Liver (tissue), 3 donors: ENCODE data around the gene CTSC.

ENCODE experiments used
- ATF3 ChIP-seq: IDR thresholded peaks from 2 replicates; pipeline ENCODE4 v1.6.1; 2016; ENCODE audit warnings: antibody characterized with exemption
- CTCF ChIP-seq: fragments of 150-350 bp; IDR thresholded peaks from 2 replicates; pipeline ENCODE4 v1.5.1; 2017; ENCODE audit warnings: improper control_type of control experiment, low read depth, low read length; ENCODE audit not compliant: missing input control
- EGR1 ChIP-seq, 2 donors: IDR thresholded peaks; 2 replicates each; pipeline ENCODE4 v1.6.1; 2016 to 2018; ENCODE audit warnings: antibody characterized with exemption in 2 of 2, low read depth in 2 of 2
- GABPA ChIP-seq, 2 donors: IDR thresholded peaks in 1 of 2; conservative IDR thresholded peaks in 1 of 2; 2 replicates each; pipeline ENCODE4 v1.6.1; 2016; ENCODE audit warnings: antibody characterized with exemption in 2 of 2, mild to moderate bottlenecking in 1 of 2, moderate library complexity in 1 of 2
- JUND ChIP-seq, 2 donors: IDR thresholded peaks; 2 replicates each; pipeline ENCODE4 v1.6.1; 2016; ENCODE audit warnings: antibody characterized with exemption in 2 of 2
- NR2F2 ChIP-seq: IDR thresholded peaks from 2 replicates; pipeline ENCODE4 v1.6.1; 2016; ENCODE audit warnings: antibody characterized with exemption
- RAD21 ChIP-seq, 2 donors: IDR thresholded peaks; 2 replicates each; pipeline ENCODE4 v1.6.1; 2016; ENCODE audit warnings: antibody characterized with exemption in 2 of 2, mild to moderate bottlenecking in 2 of 2
- RXRA ChIP-seq, 2 donors: IDR thresholded peaks; 2 replicates each; pipeline ENCODE4 v1.6.1; 2017 to 2018; ENCODE audit warnings: antibody characterized with exemption in 2 of 2, mild to moderate bottlenecking in 1 of 2
- SP1 ChIP-seq: IDR thresholded peaks from 2 replicates; pipeline ENCODE4 v1.6.1; 2018; ENCODE audit warnings: antibody characterized with exemption, mild to moderate bottlenecking
- TAF1 ChIP-seq: conservative IDR thresholded peaks from 2 replicates; pipeline ENCODE4 v1.6.1; 2016; ENCODE audit warnings: antibody characterized with exemption, mild to moderate bottlenecking
- YY1 ChIP-seq: IDR thresholded peaks from 2 replicates; pipeline ENCODE4 v1.6.1; 2016; ENCODE audit warnings: antibody characterized with exemption, mild to moderate bottlenecking
- TF ChIP-seq, protein P1 (sequence below): IDR thresholded peaks from 2 replicates; pipeline ENCODE4 v1.6.1; 2016; ENCODE audit warnings: antibody characterized with exemption
- TF ChIP-seq, protein P2 (sequence below): IDR thresholded peaks from 2 replicates; pipeline ENCODE4 v1.6.1; 2016; ENCODE audit warnings: antibody characterized with exemption, mild to moderate bottlenecking
- donor health status: healthy.
- donor health status: healthy.

- TF ChIP-seq, protein P1, sequence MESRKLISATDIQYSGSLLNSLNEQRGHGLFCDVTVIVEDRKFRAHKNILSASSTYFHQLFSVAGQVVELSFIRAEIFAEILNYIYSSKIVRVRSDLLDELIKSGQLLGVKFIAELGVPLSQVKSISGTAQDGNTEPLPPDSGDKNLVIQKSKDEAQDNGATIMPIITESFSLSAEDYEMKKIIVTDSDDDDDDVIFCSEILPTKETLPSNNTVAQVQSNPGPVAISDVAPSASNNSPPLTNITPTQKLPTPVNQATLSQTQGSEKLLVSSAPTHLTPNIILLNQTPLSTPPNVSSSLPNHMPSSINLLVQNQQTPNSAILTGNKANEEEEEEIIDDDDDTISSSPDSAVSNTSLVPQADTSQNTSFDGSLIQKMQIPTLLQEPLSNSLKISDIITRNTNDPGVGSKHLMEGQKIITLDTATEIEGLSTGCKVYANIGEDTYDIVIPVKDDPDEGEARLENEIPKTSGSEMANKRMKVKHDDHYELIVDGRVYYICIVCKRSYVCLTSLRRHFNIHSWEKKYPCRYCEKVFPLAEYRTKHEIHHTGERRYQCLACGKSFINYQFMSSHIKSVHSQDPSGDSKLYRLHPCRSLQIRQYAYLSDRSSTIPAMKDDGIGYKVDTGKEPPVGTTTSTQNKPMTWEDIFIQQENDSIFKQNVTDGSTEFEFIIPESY: no peak
- TF ChIP-seq RAD21 (IDR thresholded peaks at IDR 0.05) (no peak), CTCF (no peak), EGR1 (IDR thresholded peaks at IDR 0.05; ENCODE audit: low read depth in 2 of 2) (no peak), YY1 (no peak), TAF1 (no peak), ATF3 (no peak), SP1 (no peak), GABPA (IDR thresholded peaks at IDR 0.05 in 1 of 2, conservative IDR thresholded peaks at IDR 0.05 in 1 of 2) (no peak), RXRA (IDR thresholded peaks at IDR 0.05) (no peak), JUND (IDR thresholded peaks at IDR 0.05) (no peak), NR2F2 (no peak)
- TF ChIP-seq, protein P2, sequence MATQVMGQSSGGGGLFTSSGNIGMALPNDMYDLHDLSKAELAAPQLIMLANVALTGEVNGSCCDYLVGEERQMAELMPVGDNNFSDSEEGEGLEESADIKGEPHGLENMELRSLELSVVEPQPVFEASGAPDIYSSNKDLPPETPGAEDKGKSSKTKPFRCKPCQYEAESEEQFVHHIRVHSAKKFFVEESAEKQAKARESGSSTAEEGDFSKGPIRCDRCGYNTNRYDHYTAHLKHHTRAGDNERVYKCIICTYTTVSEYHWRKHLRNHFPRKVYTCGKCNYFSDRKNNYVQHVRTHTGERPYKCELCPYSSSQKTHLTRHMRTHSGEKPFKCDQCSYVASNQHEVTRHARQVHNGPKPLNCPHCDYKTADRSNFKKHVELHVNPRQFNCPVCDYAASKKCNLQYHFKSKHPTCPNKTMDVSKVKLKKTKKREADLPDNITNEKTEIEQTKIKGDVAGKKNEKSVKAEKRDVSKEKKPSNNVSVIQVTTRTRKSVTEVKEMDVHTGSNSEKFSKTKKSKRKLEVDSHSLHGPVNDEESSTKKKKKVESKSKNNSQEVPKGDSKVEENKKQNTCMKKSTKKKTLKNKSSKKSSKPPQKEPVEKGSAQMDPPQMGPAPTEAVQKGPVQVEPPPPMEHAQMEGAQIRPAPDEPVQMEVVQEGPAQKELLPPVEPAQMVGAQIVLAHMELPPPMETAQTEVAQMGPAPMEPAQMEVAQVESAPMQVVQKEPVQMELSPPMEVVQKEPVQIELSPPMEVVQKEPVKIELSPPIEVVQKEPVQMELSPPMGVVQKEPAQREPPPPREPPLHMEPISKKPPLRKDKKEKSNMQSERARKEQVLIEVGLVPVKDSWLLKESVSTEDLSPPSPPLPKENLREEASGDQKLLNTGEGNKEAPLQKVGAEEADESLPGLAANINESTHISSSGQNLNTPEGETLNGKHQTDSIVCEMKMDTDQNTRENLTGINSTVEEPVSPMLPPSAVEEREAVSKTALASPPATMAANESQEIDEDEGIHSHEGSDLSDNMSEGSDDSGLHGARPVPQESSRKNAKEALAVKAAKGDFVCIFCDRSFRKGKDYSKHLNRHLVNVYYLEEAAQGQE: no peak
Measured at GRCh38 chr11:88330826-88331428, 6.6 kb downstream of the CTSC start.
